ENCODE data around the gene ERF.

The ERF gene

DNA sequence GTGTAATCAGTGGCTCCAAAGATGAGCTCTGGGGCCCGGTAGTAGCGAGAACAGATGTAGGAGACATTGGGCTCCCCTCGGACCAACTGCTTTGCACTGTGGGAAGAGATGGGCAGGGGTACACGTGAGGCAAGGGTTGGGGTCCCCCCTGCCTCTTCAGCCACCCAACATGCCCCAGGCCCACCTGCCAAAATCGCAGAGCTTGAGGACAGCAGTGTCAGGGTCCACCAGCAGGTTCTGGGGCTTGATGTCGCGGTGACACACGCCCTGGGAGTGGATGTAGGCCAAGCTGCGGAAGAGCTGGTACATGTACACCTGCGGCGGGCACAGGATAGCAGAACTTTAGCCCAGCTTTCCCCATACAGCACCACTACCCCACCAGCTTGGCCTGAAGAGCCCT, 20.6 kb downstream of the ERF start:
- DNase-seq: no peak

DNA sequence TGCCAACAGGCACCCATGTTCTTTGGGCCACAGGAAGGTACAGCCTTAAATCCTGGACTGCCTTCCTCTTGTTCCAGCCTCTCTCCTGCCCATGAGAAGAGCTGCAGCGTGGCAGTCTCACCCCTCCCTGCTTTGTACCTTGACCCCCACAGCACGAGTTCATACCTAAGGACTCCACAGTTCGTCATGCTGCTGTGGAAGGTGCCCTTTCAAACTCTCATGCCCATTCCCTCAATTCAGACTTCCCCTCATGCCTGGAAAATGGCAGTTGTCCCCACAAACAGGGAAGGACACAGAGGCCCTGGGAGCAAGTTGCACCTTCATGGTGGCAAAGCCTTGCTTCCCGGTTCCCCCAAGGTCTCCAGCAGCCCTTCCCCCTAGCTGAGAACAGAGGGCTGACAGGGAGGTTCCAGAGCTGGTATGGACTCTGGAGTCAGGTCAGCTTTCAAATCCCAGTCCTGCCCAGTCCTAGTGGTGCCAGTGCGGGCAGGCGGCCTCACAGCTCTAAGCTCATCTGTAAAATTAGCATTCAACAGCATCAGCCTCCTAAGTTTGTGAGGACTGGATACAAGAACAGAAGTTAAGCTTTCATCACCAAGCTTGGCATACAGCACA, 21.1 kb downstream of the ERF start:
- no peak for DNase-seq

DNA sequence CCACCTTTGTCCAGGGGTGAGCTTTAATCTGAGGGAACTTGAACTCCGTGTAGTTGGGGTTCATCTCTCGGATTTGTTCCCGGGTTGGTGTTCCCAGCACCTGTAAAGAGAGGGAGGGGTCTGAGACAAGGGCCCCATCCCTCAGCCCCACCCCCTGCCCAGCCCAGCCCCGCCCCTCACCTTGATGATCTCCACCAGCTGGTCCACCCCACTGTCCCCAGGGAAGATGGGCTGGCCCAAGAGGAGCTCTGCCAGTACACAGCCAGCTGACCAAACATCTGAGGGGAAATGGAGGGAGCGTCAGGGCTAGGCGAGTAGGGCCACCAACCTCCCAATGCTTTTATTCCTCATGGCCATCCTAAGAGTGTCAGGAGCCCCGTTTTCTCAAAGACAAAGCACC, 21.8 kb downstream of the ERF start:
- no peak for DNase-seq

GRCh38 chr19:42232435-42232834, 22.5 kb downstream of the ERF start:
- DNase-seq: no peak

DNA sequence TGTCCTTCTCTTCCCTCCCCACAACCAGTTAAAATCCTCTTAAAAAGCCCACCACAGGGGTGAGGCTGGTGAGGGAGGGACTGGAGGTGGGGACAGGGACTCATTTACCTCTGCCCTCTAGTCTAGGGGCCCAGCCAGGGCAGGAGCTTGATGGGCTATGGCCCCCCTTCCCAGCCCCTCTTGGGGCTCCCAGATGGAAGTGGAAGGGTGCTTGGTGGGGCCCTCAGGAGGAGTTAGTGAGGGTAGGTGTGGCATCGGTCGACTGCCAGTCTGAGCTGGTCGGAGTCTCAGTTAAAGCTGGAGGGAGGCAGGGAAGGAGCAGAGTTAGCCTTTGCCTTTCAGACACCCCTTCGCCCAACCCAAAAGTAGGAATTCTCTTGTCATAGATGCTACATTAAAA, 24.4 kb downstream of the ERF start:
- no peak for DNase-seq

DNA sequence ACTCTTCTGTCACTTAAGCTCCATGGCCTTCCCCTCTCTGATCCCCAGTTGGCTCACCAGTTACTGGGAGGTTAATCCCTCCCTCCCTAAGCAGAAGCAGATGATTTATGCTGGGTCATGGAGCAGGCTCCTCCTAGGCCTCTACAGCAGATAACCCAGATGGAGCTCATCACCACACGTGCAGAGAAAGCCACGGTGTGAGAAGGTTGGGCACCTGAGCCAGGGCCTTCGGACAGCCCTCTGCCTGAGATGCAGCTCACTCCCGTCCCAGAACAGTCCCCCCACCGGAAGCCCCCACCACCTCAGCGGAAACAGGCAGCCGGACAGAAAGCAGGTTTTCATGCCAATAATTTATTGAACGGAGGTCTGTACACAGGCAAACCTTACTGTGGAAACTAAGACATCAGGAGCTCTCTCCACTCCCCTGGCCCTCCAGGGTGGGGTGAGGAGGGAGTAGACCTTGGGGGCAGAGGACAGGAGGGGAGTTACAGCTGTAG, 25.0 kb downstream of the ERF start:
- no peak for DNase-seq

- no peak for DNase-seq
Measured at GRCh38 chr19:42229301-42229854, 25.6 kb downstream of the ERF start.

DNA sequence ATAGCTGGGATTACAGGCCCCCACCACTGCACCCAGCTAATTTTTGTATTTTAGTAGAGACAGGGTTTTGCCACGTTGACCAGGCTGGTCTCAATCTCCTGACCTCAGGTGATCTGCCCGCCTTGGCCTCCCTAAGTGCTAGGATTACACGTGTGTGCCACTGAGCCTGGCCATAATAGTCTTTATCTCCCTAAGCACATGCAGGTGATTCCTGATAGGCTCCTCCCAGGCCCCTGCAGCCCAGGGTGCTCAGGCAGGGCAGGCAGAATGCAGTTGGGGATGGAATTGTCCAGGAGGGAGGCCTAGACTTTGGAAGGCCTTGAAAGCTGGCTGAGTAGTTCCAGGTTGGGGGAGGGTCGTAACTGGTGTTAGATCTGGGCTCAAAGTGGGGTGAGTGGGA, 26.3 kb downstream of the ERF start:
- DNase-seq: no peak

GRCh38 chr19:42226886-42227285, 28.0 kb downstream of the ERF start:
- no peak for DNase-seq

DNA sequence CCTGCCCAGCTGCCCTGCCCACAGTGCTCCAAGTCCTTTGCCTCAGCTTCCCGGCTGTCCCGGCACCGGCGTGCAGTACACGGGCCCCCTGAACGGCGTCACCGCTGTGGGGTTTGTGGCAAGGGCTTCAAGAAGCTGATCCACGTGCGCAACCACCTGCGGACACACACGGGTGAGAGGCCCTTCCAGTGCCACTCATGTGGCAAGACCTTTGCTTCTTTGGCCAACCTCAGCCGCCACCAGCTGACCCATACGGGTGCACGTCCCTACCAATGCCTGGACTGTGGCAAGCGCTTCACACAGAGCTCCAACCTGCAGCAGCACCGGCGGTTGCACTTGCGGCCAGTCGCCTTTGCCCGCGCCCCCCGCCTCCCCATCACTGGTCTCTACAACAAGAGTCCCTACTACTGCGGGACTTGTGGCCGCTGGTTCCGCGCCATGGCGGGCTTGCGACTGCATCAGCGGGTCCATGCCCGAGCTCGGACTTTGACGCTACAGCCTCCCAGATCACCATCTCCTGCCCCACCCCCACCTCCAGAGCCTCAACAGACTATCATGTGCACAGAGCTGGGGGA, 29.1 kb downstream of the ERF start:
- DNase-seq: no peak

- DNase-seq: no peak
Measured at GRCh38 chr19:42224940-42225717, 29.8 kb downstream of the ERF start.

DNA sequence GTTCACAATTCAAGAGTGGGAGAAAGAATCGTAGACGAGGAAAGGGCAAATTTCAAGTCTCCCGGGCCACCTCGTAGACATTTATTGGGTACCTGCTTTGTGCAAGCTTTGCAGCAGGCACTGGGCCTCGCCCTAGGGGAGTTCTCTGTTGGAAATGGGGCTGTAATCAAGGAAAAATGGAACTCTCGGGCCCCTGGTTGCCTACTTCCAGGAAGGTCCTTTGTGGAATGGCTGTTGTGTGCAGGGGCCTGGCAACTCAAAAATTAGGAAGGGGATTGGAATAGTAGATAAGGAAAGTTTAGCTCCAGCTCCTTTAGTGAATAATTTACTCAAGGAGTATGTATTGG, 34.2 kb downstream of the ERF start:
- DNase-seq: no peak

GRCh38 chr19:42219812-42220750, 34.8 kb downstream of the ERF start, which contains the start of gene ZNF526:
TSS of gene ZNF526 (plus strand) at chr19:42220312. CDS start at chr19:42224404, 4,092 bp downstream.
- DNase-seq: peak; percentile 96

DNA sequence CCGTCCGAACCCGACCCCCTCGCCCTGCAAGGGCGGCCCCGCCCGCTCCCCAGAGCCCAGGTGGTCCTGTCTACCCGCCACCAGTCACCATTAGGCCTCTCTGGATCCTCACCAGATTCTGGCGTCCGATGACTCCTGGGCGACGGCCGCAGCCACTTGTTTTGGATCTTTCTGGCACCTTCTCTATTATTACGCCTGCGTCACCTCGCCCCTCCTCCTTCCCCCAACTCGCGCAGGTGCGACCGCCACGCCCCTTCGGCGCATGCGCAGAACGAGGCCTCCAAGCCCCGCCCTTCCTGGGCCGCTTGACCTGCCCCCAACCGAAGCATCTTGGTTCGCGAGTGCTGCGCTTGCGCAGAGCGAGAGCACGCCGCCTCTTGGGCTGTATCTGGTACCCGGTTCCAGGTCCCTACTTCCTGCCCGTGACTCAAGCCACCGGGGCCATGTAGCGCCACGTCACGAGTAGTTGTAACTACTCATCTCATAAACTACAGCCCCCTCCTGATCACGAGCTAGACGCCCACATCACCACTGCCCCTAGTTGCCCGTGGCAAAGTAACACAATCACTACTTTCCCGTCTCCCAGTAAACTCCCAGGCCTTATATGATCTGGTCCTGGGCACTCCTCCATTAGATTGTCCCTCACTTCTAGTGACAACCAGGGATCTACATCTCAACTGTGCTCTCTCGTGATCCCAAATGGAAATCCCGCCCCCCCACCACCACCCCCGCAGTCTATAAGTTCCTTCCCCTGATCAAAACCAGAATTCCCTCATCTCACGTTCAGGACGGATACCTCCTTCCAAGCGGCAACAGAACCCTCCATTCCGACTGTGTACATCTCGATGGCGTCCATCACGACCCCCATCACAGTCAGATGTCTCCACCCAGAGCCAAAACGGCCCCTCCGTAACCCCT, 37.1 kb downstream of the ERF start, which contains the start of gene DEDD2:
Gene DEDD2 (minus strand): TSS at position 158 of the 918 bp plus-strand sequence. CDS start 670 bp downstream, outside the sequence.
- peak; percentile 100 for DNase-seq

DNA sequence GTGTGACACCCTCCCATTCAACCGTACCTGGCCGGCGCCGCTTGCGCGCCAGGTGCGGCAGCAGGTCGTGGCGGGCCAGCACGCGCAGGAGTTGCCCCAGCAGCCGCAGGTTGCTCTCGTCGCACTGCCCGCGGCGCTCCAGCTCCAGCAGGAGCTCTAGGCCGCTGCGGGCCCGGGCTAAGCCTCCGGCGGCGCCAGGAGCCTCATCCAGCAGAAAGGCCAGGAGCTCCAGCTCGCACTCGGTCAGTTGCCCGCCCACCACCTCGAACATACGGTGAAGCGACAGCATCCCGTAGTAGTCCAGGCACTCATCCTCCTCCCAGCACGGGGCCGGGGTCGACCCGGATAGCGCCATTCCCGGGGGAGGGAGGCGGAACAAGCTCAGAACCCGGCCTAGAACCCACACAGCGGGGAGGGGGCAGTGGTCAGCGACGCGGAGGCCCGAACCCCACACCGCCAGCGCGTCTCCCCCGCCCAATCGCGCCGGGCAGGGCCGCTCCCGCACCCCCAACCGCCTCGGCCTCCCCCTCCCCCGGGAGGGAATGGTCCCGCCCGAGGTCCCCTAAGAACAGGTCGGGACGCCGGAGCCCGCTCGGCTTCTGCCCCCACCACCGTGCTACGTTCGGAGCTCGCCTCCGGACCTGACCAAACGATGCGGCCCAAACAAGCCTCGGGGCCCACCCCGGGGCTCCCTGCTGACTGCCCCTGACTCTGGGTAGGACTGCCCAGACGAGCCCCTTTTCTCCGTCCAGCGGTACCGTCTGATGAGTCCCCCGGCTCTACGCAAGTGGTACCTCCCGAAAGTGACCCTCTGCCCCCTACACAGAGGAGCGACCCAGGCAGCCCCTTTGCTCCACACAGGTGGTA, 38.0 kb downstream of the ERF start:
- DNase-seq: no peak

DNA sequence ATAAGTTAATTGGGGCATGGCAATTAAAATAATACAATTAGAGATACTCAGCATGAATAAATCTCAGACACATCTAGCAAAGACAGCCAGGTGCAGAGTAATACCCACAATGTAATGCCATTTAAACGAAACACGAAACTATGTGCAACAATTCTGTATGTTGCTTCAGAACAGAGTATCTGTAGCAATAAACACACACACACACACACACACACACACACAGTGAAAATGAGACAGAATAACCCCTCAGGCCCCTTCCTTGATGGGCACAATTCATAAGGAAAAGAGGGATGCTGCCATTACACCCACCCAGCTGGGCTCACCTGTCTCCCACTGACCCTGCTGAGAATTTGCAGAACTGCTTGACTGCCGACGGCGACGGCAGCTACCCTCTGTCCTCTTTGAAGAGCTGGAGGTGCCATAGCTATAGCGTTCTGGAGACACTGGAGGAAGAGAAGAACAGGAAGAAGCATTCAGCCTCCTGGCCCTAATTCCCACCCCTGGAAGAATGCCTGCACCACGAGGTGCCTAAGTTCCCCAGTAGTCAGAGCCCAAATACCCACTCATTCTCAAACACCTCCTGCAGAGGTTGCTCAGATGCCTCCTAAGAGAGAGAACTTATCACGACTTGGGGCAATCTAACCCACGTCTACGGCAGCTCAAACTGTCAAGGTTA, 40.0 kb downstream of the ERF start:
- DNase-seq: no peak

DNA sequence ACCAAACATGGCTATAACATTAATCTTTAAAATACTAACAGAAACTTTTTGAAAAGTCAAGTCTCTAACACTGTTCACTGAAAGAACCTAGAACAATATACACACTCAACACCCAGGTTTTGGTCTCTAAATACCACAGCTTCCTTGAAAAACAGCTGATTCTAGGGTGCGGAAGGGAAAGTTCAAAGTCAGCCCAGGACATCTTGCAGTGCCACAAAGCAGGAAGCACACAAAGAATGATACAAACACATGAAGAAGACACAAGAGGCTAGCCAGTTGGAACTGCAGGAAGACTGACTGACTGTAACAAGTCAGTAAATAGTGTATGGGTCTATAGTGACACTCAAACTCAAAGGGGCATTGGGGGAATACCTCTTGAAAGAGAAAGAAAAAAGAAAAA, 42.0 kb downstream of the ERF start:
- DNase-seq: no peak

- no peak for DNase-seq
Measured at GRCh38 chr19:42208612-42209011, 46.3 kb downstream of the ERF start.

GRCh38 chr19:42207767-42208271, 47.1 kb downstream of the ERF start:
- peak; percentile 22 for DNase-seq
